GM12801 (cell line): ENCODE results near the gene NR1I2.

ENCODE experiments used
- CTCF ChIP-seq: IDR thresholded peaks from one replicate; pipeline ENCODE4 v1.5.1; 2011; ENCODE audit warnings: control low read depth; ENCODE audit not compliant: insufficient read length; ENCODE audit errors: extremely low read depth

The NR1I2 gene

DNA sequence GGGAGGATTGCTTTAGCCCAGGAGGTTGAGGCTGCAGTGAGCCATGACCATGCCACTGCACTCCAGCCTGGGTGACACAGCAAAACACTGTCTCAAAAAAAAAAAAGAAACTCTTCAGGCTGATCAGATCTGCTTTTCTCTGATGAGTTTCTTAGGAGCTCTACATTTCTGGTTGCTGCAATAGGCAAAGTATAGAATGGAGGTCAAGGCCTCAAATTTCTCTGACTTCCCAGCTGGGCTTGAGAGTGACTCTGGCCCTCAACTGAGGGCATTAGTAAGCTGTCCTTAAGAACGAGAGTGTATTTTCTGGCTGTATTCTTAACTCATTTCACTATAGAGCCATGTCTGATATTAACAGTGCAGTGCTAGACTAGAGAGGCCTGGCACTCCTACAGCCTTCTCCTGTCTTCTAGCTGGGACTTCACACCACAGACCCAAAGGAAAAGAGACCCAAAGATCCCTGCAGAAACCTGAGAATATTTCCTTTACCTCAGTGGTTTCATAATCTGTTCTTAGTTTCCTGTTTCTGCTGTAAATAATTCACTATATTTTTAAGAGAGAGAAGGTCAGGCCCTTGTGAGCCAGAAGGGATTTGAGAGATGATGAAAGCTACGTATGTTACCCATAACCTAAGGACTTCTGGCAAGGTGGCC is 2.0 kb upstream of the NR1I2 start:
- TF ChIP-seq CTCF: no peak

DNA sequence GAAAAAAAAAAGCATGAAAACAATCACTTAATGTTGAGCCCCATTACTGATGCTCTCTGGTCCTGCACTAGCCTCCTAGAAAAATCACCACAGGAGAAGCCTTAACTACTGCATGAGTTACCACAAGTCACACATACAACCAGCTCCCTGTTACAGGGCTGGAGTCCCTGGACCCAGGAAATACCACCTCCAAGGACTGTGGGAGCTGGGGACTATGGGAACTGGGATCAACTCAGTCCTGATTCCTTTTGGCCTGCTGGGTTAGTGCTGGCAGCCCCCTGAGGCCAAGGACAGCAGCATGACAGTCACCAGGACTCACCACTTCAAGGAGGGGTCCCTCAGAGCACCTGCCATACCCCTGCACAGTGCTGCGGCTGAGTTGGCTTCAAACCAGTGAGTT is 559 bp downstream of the NR1I2 start:
- TF ChIP-seq CTCF: no peak

- TF ChIP-seq CTCF: no peak
These were observed 1.4 kb downstream of the NR1I2 start for GRCh38 chr3:119783255-119783654.

GRCh38 chr3:119783883-119784282 is 2.0 kb downstream of the NR1I2 start:
- no peak for TF ChIP-seq CTCF

GRCh38 chr3:119786409-119786808 is 4.5 kb downstream of the NR1I2 start:
- no peak for TF ChIP-seq CTCF

DNA sequence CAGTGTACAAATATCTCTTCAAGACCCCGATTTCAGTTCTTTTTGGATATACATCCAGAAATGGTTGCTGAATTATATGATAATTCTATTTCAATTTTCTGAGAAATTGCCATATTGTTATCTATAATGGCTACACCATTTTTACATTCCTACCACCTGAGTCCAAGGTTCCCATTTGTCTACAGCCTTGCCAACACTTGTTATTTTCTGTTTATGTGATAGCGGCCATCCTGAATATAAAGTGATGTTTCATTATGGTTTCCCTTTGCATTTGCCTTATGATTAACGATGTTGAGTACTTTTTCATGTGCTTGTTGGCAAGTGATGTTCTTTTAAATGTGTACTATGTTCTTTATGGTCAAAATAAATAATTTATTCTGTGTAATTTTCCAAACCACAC is 8.5 kb downstream of the NR1I2 start:
- no peak for TF ChIP-seq CTCF

- no peak for TF ChIP-seq CTCF
These were observed 10.4 kb downstream of the NR1I2 start for GRCh38 chr3:119792270-119792669.
